NK-92 treated with Interleukin-12 subunit alpha and Interleukin-12 subunit beta, amount 100 ng/mL, for 24 hours (cell line): Measurements from ENCODE around the gene RFX7.

Experiments used
- DNase-seq: peaks from one replicate; lab custom pipeline; 2025; lab: John Stamatoyannopoulos, UW

RFX7 gene

GRCh38 chr15:56126409-56126808 lies 117.3 kb downstream of the RFX7 start:
- DNase-seq: no peak

GRCh38 chr15:56124391-56124790 lies 119.3 kb downstream of the RFX7 start:
- no peak for DNase-seq

- no peak for DNase-seq
Measured at GRCh38 chr15:56105855-56106254, 137.8 kb downstream of the RFX7 start.

GRCh38 chr15:56102441-56102840 lies 141.2 kb downstream of the RFX7 start:
- DNase-seq: no peak

- DNase-seq: no peak
Measured at GRCh38 chr15:56099311-56099710, 144.4 kb downstream of the RFX7 start.

- no peak for DNase-seq
Measured at GRCh38 chr15:56098195-56098863, 145.3 kb downstream of the RFX7 start.

- DNase-seq: no peak
Measured at GRCh38 chr15:56095406-56095805, 148.3 kb downstream of the RFX7 start.

- no peak for DNase-seq
Measured at GRCh38 chr15:56094171-56094570, 149.5 kb downstream of the RFX7 start.

- no peak for DNase-seq
Measured at GRCh38 chr15:56088389-56088788, 155.3 kb downstream of the RFX7 start.

GRCh38 chr15:56086566-56086965 lies 157.1 kb downstream of the RFX7 start:
- DNase-seq: no peak

- no peak for DNase-seq
Measured at GRCh38 chr15:56082263-56082761, 161.4 kb downstream of the RFX7 start.

GRCh38 chr15:56077081-56077480 lies 166.6 kb downstream of the RFX7 start:
- DNase-seq: no peak

GRCh38 chr15:56076640-56077039 lies 167.0 kb downstream of the RFX7 start:
- DNase-seq: no peak

- DNase-seq: no peak
Measured at GRCh38 chr15:56074481-56075265, 169.0 kb downstream of the RFX7 start.

- DNase-seq: no peak
Measured at GRCh38 chr15:56064152-56064551, 179.5 kb downstream of the RFX7 start.

GRCh38 chr15:56059716-56060115 lies 184.0 kb downstream of the RFX7 start:
- no peak for DNase-seq

GRCh38 chr15:56058986-56059385 lies 184.7 kb downstream of the RFX7 start:
- no peak for DNase-seq

GRCh38 chr15:56056626-56057025 lies 187.1 kb downstream of the RFX7 start:
- DNase-seq: no peak

GRCh38 chr15:56053046-56053400 lies 190.7 kb downstream of the RFX7 start:
- no peak for DNase-seq

- peak; percentile 1 for DNase-seq
Measured at GRCh38 chr15:56052395-56053045, 191.2 kb downstream of the RFX7 start.

GRCh38 chr15:56051676-56052075 lies 192.0 kb downstream of the RFX7 start:
- no peak for DNase-seq

- DNase-seq: no peak
Measured at GRCh38 chr15:56049577-56049976, 194.1 kb downstream of the RFX7 start.

GRCh38 chr15:56047354-56047753 lies 196.3 kb downstream of the RFX7 start:
- DNase-seq: no peak
